GM19468 (cell line): Measurements from ENCODE around the gene SIGLEC1.

ENCODE experiments used
- ATAC-seq: cut with Tn5 transposase; IDR thresholded peaks from one replicate; pipeline ENCODE4 v1.9.1; 2021; ENCODE audit warnings: mild to moderate bottlenecking, moderate library complexity, moderate number of reproducible peaks; ENCODE audit not compliant: unreplicated experiment; ENCODE audit errors: extremely low read depth

SIGLEC1 gene

GRCh38 chr20:3681352-3681930 lies 31.0 kb downstream of the SIGLEC1 start:
- no peak for ATAC-seq

- no peak for ATAC-seq
Observed at GRCh38 chr20:3680701-3681351, 31.6 kb downstream of the SIGLEC1 start.

GRCh38 chr20:3679749-3680700 lies 32.4 kb downstream of the SIGLEC1 start:
- no peak for ATAC-seq

GRCh38 chr20:3678856-3679720 lies 33.3 kb downstream of the SIGLEC1 start:
- ATAC-seq, result no peak

- ATAC-seq, result no peak
Observed at GRCh38 chr20:3678198-3678597, 34.2 kb downstream of the SIGLEC1 start.

- ATAC-seq, result no peak
Observed at GRCh38 chr20:3677733-3678132, 34.7 kb downstream of the SIGLEC1 start.

- no peak for ATAC-seq
Observed at GRCh38 chr20:3674995-3675900, 37.2 kb downstream of the SIGLEC1 start.

GRCh38 chr20:3674447-3674846 lies 38.0 kb downstream of the SIGLEC1 start:
- ATAC-seq, result no peak

GRCh38 chr20:3673221-3674070 lies 39.0 kb downstream of the SIGLEC1 start:
- no peak for ATAC-seq

- ATAC-seq, result no peak
Observed at GRCh38 chr20:3672547-3673171, 39.7 kb downstream of the SIGLEC1 start.

GRCh38 chr20:3671986-3672546 lies 40.3 kb downstream of the SIGLEC1 start:
- no peak for ATAC-seq

- ATAC-seq, result no peak
Observed at GRCh38 chr20:3670945-3671344, 41.5 kb downstream of the SIGLEC1 start.

GRCh38 chr20:3670511-3670910 lies 41.9 kb downstream of the SIGLEC1 start:
- no peak for ATAC-seq

- no peak for ATAC-seq
Observed at GRCh38 chr20:3669710-3670367, 42.6 kb downstream of the SIGLEC1 start.

- ATAC-seq, result no peak
Observed at GRCh38 chr20:3667434-3668037, 44.9 kb downstream of the SIGLEC1 start.

GRCh38 chr20:3663858-3664257 lies 48.5 kb downstream of the SIGLEC1 start:
- ATAC-seq, result no peak
